ENCODE results near the gene DDX55.
"Not testable (repeated sequence)": the region's sequence is repeated elsewhere in the genome, so short reads cannot be mapped to it uniquely, and the experiment has no call there.

Gene DDX55

GRCh38 chr12:123601602-123602489, at the start of gene DDX55:
TSS of gene DDX55 (plus strand) at chr12:123602099. CDS start at chr12:123602149, 50 bp downstream.
- Histone ChIP-seq H3K36me3 (ENCODE audit: insufficient read depth, low read length) (peaks cover 49% of the 10 kb centered on the region), H4K20me1 (ENCODE audit: insufficient read depth, low read length) (no peaks in the 10 kb centered on the region), H3K9me2 (ENCODE audit: low read depth, low read length) (no peaks in the 10 kb centered on the region), H3K27me3 (ENCODE audit: insufficient read depth, low read length) (no peaks in the 10 kb centered on the region), H3K9ac (ENCODE audit: low read length) (peak within 1 kb of the TSS; percentile 97), H3F3A (ENCODE audit: insufficient read depth, low read length) (peaks cover 2% of the 10 kb centered on the region; the same call in 1 of the 2 replicates), H3K9me3 (ENCODE audit: low read length) (no peaks in the 10 kb centered on the region), H2AFZ (ENCODE audit: low read length) (peak within 1 kb of the TSS; percentile 90), H3K27ac (ENCODE audit: low read depth, low read length, poor library complexity, severe bottlenecking) (peak within 1 kb of the TSS; percentile 74), H3K4me1 (ENCODE audit: insufficient read depth, low read length, severe bottlenecking) (peaks cover 20% of the 10 kb centered on the region), H3K4me2 (ENCODE audit: low read length) (peak within 1 kb of the TSS; percentile 91), H3K79me2 (ENCODE audit: insufficient read depth, low read length) (peaks cover 34% of the 10 kb centered on the region), H3K4me3 (ENCODE audit: low read depth, low read length, poor library complexity, severe bottlenecking) (peak within 1 kb of the TSS; percentile 99)
- TF ChIP-seq EZH2 (IDR thresholded peaks at IDR 0.05; ENCODE audit: borderline replicate concordance, low read length) (no peak), CTCF (IDR thresholded peaks at IDR 0.05; ENCODE audit: low read length) (peak; percentile 59)

GRCh38 chr12:123554136-123554535, 47.8 kb upstream of the DDX55 start:
- not testable (repeated sequence) for H3K4me3 ChIP-seq (ENCODE audit: low read depth, low read length, poor library complexity, severe bottlenecking); H3K9ac ChIP-seq (ENCODE audit: low read length); H3K27me3 ChIP-seq (ENCODE audit: insufficient read depth, low read length); H3K4me1 ChIP-seq (ENCODE audit: insufficient read depth, low read length, severe bottlenecking); H4K20me1 ChIP-seq (ENCODE audit: insufficient read depth, low read length); H3K36me3 ChIP-seq (ENCODE audit: insufficient read depth, low read length); H3K9me2 ChIP-seq (ENCODE audit: low read depth, low read length); H3K9me3 ChIP-seq (ENCODE audit: low read length); H3K27ac ChIP-seq (ENCODE audit: low read depth, low read length, poor library complexity, severe bottlenecking); H3K4me2 ChIP-seq (ENCODE audit: low read length); H3K79me2 ChIP-seq (ENCODE audit: insufficient read depth, low read length); H3F3A ChIP-seq (ENCODE audit: insufficient read depth, low read length); H2AFZ ChIP-seq (ENCODE audit: low read length)

GRCh38 chr12:123554843-123555242, 47.1 kb upstream of the DDX55 start:
- H2AFZ ChIP-seq (ENCODE audit: low read length); H3K36me3 ChIP-seq (ENCODE audit: insufficient read depth, low read length); H3K4me3 ChIP-seq (ENCODE audit: low read depth, low read length, poor library complexity, severe bottlenecking); H3K9me2 ChIP-seq (ENCODE audit: low read depth, low read length); H3K79me2 ChIP-seq (ENCODE audit: insufficient read depth, low read length); H3K27ac ChIP-seq (ENCODE audit: low read depth, low read length, poor library complexity, severe bottlenecking); H3K9me3 ChIP-seq (ENCODE audit: low read length); H3F3A ChIP-seq (ENCODE audit: insufficient read depth, low read length); H3K4me1 ChIP-seq (ENCODE audit: insufficient read depth, low read length, severe bottlenecking); H4K20me1 ChIP-seq (ENCODE audit: insufficient read depth, low read length); H3K9ac ChIP-seq (ENCODE audit: low read length); H3K27me3 ChIP-seq (ENCODE audit: insufficient read depth, low read length); H3K4me2 ChIP-seq (ENCODE audit: low read length): not testable (repeated sequence)

GRCh38 chr12:123558487-123558886, 43.4 kb upstream of the DDX55 start:
- H3K9me3 ChIP-seq (ENCODE audit: low read length); H3F3A ChIP-seq (ENCODE audit: insufficient read depth, low read length); H3K4me3 ChIP-seq (ENCODE audit: low read depth, low read length, poor library complexity, severe bottlenecking); H3K9ac ChIP-seq (ENCODE audit: low read length); H4K20me1 ChIP-seq (ENCODE audit: insufficient read depth, low read length); H3K9me2 ChIP-seq (ENCODE audit: low read depth, low read length); H2AFZ ChIP-seq (ENCODE audit: low read length); H3K79me2 ChIP-seq (ENCODE audit: insufficient read depth, low read length); H3K36me3 ChIP-seq (ENCODE audit: insufficient read depth, low read length); H3K27ac ChIP-seq (ENCODE audit: low read depth, low read length, poor library complexity, severe bottlenecking); H3K4me2 ChIP-seq (ENCODE audit: low read length); H3K4me1 ChIP-seq (ENCODE audit: insufficient read depth, low read length, severe bottlenecking); H3K27me3 ChIP-seq (ENCODE audit: insufficient read depth, low read length): not testable (repeated sequence)

Data from OCI-LY1 (cell line).